GM12873 (cell line): Measurements from ENCODE around the gene ZCCHC18.

ENCODE experiments used
- TF ChIP-seq, protein P1 (sequence below): IDR thresholded peaks from 2 replicates; pipeline ENCODE4 v1.5.1; 2012; ENCODE audit warnings: low read depth, mild to moderate bottlenecking, moderate library complexity, low read length, control low read depth; ENCODE audit not compliant: insufficient read depth; ENCODE audit errors: missing control alignments

Gene ZCCHC18

DNA sequence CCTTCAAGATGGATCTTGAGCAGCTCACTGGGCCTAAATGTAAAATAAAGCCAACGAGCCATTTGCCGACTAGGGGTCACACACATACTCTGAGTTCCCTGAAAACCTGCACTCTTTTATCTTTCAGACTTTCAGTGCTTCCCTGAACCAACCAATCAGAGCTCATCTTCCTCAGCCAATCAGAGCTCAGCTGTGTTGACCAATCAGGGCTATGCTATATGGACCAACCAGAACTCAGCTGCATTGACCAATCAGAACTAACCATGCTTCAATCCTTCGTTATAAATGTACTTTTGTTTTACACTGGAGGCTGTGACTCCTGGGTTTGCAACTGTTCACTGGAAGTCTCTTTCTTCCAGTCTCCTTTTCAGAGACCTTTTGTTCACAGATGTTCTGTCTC, 25.2 kb downstream of the ZCCHC18 start:
- TF ChIP-seq, protein P1, sequence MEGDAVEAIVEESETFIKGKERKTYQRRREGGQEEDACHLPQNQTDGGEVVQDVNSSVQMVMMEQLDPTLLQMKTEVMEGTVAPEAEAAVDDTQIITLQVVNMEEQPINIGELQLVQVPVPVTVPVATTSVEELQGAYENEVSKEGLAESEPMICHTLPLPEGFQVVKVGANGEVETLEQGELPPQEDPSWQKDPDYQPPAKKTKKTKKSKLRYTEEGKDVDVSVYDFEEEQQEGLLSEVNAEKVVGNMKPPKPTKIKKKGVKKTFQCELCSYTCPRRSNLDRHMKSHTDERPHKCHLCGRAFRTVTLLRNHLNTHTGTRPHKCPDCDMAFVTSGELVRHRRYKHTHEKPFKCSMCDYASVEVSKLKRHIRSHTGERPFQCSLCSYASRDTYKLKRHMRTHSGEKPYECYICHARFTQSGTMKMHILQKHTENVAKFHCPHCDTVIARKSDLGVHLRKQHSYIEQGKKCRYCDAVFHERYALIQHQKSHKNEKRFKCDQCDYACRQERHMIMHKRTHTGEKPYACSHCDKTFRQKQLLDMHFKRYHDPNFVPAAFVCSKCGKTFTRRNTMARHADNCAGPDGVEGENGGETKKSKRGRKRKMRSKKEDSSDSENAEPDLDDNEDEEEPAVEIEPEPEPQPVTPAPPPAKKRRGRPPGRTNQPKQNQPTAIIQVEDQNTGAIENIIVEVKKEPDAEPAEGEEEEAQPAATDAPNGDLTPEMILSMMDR: no peak

DNA sequence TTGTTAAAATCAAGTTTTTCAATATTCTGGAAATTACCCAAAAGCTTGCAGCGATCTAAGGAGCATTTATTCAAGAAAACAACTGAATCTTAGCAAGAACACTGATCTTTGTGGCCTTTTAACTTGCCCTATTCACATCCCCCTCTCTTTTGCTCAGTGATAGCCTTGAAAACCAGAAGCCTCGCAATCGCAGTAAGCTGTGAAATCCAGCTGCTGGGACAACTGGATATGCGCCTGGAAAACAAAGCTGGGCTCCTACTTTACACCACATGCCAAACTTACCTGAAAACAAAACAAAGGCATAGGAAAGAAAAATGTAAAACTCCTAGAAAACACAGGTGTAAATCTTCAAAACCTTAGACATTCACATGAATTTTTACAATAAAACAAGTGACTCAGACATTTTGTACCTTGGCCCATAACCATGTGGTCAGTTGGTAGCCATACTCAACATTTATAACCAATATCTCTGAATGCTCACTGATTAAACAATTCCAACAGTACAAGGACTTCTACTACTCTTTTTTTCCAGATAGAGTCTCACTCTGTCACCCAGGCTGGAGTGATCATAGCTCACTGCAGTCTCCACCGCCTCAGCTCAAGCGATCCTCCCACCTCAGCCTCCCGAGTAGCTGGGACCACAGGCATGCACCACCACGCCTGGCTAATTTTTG, 28.9 kb downstream of the ZCCHC18 start:
- TF ChIP-seq, protein P1: no peak

DNA sequence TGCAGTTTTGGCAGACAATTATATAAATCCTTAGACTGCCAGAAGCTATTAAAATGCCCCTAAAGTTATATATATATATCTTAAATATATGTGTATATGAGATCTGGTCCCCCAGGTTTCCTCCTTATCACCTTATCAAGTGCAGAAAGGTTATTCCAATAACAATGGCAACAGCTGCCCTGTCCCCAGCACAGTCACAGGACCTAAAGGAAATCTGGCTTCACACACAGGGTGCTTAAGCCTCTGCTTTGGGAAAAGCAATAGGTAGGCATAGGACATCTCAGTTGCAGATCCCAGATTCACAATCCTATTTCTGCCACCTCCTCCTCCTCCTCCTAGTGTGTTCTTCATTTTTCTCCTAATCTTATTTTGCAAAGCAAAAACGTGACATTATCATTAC, 38.7 kb downstream of the ZCCHC18 start:
- TF ChIP-seq, protein P1: no peak

DNA sequence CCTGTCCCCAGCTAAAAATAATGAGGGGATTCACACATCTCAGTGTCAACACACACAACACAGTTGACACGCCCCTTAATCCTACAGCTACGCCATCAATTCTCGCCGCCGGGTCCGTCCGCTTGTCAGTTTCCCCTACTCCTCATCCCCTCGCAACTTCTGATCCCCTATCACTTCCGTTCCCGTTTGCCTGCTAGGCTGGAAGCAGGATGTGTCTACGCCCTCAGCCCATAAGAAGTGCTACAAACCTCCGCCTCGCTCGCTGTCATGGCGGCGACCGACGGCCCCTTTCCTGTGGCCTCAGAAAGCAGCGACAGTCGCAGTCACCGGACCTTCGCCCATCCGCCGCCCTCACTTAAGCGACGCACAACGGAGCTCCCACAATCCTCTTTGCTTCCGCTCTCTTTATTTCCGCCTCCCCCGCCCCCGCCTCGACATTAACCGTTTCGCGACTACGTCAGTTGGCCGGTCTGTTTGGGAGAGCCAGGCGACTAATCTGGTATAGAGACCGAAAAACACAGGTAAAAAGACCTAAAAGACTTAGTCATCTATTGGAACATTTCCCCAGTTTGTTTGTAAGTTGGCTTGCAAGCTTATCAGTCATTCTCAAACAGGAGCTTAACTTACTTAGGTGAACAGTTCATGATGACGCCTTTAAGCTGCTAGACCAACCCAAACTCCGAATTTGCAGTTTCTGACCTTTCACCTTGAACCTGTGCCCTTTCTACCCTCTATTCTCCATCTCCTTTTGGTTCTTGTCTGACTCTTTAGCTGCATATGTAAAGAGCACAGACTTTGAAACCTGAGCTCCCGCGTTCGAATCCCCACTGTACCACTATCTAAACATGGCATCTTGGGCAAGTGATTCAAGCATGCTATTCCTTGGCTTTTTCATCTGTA, 44.6 kb downstream of the ZCCHC18 start, which contains the start of gene SLC25A53:
Gene SLC25A53, minus strand, starts transcription at position 380 of the 900 bp plus-strand sequence. CDS start 51,752 bp downstream, outside the sequence.
- TF ChIP-seq, protein P1: no peak
